Upper lobe of left lung (tissue), 4 donors: ENCODE data around the gene ARG2.

Experiments used
- CTCF ChIP-seq, 6 experiments: fragments of 450-650 bp in 4 of 6; fragments of 200-600 bp in 2 of 6; sonication (generic) in 2 of 6; IDR thresholded peaks; one replicate each; pipeline ENCODE4 v1.5.1; 2016 to 2019; ENCODE audit warnings: antibody characterized with exemption in 6 of 6
- POLR2A ChIP-seq, 4 donors: fragments of 450-650 bp; IDR thresholded peaks; one replicate each; pipeline ENCODE4 v1.5.1; 2016 to 2017; ENCODE audit warnings: antibody characterized with exemption in 4 of 4, mild to moderate bottlenecking in 2 of 4

GRCh38 chr14:67679006-67679405, 59.3 kb downstream of the ARG2 start:
- TF ChIP-seq POLR2A (IDR thresholded peaks at IDR 0.05) (no peak), CTCF (IDR thresholded peaks at IDR 0.05) (no peak)
